RPMI7951 (cell line): Measurements from ENCODE around the gene FHIT. TPM values are rescaled to one million over a fixed set of nuclear protein-coding genes. Genes with fewer than 3 reads are reported as not detected.
"Not testable (repeated sequence)": the region's sequence is repeated elsewhere in the genome, so short reads cannot be mapped to it uniquely, and the experiment has no call there.

ENCODE experiments used
- DNase-seq: peaks from one replicate; pipeline ENCODE4 v3.0.0-alpha.2; 2012; ENCODE audit warnings: low read depth
- total RNA-seq: library from RNA; depleted of rRNA; stranded (reverse); fragments of >200 nt; shearing (Covaris generic); gene quantifications from 2 replicates; pipeline ENCODE4 v1.2.3, GENCODE V29; 2014

FHIT gene
- total RNA-seq, 1 experiment from 2014 or later, result 2.4 TPM

GRCh38 chr3:60920519-60920918, 330.7 kb downstream of the FHIT start:
- DNase-seq, result peak; percentile 8

DNA sequence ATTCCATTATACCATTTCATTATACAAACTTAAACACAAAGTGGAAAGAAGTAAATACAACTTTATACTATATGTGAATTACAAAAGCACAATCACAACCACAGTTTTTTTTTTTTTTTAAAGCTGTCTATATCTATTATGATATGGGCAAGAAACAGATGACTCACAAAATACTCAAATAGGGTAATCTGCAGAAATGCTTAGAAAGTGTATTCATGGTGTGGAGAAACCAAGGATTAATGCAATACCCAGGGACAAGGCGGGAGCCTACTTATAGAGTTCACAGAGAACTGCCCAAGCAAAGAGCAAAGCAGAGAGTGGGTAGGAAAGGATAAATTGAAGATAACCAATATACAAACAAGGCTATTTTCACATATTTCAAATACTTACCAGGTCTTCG, 332.0 kb downstream of the FHIT start:
- DNase-seq, result no peak

- no peak for DNase-seq
These were observed 334.1 kb downstream of the FHIT start for GRCh38 chr3:60917141-60917540.

DNA sequence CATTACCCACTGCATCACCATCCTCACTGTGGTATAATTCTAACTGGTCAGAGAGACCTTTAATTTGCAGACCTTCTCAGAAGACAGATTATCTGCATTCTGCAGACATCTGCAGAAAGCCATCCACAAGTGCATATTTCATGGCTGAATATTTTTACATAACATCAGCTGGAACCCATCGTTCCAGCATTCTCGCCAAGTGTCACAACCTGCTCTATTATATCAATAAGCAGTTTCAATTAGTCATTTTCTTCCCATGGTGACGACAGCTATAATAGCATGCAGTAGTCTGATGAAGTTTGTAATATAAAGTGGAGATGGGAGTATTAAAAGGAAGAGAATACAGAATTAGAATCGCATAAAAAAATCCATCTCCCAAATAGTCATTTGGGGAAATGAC, 334.7 kb downstream of the FHIT start:
- DNase-seq, result no peak

GRCh38 chr3:60913474-60913873, 337.8 kb downstream of the FHIT start:
- DNase-seq, result no peak

- peak; percentile 61 for DNase-seq
These were observed 338.4 kb downstream of the FHIT start for GRCh38 chr3:60912876-60913275.

DNA sequence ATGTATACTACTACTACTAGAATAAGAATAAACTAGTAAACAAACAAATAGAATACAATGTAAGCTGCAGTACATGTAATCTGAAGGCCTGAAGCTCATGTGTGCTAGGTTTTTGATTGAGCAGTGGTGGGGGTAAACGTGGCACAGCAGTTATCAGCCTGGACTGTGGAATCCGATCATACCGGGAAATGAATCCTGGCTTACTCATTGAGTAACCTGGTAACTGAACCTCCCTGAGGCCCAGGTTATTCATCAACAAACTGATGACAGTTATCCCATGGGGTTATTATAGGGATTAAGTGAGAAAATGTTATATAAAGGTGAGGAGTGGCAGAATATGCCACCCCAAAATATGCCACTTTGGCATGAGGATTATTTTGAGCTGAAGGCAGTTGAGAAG, 339.1 kb downstream of the FHIT start:
- DNase-seq, result no peak

DNA sequence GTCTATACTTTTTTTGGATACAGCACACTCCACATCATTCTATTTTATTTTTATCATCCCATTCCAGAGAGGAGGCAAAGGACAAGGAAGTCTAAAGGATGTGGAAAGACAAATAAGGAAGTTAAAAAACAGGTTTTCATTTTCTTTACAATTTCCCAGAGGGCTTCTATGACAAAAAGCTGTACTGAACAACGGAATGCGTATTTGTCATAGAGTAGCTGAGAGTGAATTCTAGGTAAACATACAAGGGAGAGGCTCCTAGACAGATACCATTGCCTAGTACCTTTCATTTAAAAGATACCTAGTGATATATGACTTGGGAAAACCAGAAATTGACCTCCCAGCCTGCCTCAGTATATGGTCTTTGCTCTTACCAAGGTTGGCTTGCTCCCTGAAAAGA, 341.7 kb downstream of the FHIT start:
- no peak for DNase-seq

DNA sequence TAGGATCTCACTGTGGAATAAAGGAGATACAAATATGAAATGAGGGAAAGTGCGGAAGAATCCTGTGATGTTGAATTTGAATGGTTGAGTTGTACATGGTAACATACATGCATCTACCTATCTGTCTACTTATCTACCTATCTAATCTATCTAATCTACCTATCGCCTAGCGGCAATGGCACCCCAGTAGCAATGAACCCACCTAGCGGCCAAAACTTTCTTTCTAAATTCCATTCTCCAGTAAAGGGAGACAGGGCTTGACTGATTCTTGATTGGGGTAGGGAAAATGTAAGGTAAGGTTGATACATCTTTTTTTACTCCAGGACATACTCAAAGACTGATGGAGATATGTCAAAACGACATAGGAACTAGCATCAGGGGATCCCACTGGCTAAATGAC, 345.0 kb downstream of the FHIT start:
- DNase-seq, result no peak

- no peak for DNase-seq
These were observed 352.9 kb downstream of the FHIT start for GRCh38 chr3:60898321-60898720.

DNA sequence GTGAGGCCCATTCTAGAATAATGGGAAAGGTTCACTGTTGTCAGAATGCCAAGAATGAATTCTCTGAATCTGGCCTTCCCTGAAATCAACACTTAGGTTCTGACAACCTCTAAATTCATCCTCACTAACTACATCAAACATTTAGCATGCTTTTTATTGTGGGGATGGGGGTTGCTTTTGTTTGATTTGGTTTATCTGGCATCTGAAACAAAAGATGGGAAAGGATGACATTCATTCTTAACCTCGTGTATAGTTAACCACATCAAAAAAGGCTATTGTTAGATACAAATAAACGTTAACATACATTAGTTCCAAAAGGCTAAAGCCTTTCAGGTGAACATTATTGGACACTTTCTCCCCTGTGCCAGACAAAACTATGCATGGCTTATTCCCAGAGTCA, 357.3 kb downstream of the FHIT start:
- DNase-seq, result no peak

DNA sequence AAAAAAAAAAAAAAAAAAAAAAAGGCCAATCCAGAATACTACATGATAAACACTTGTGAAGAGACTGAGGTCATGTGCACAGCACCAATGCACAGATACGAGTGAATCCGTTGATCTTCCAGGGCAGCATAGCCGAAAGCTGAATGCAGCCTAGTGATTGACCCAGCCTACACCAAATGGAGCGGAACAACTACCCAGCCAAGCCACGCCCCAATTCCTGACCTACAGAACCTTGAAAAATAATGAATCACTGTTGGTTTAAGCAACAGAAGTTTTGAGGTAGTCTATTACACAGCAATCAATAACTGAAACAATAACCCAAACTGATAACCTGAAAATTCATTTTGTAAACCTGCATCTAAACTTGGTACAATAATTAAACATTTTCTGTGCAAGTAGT, 361.0 kb downstream of the FHIT start:
- DNase-seq, result no peak

- DNase-seq, result not testable (repeated sequence)
These were observed 362.3 kb downstream of the FHIT start for GRCh38 chr3:60888952-60889351.

DNA sequence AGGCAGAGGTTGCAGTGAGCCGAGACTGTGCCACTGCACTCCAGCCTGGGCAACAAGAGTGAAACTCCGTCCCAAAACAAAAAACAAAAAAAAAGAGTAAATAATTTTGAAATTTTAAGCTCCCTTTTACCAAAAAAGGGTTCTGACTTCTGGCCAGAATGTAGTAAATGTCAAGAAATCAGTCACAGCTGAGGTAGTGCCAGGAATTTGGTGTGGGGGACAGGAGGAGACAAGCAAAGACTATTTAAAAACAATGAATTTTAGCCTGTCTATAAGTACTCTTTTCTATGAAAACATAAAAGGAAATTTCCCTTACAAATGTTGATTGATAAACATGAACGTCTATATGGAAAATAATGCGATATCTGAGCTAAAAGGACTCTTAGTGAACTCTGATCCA, 363.7 kb downstream of the FHIT start:
- DNase-seq, result no peak

- DNase-seq, result no peak
These were observed 364.7 kb downstream of the FHIT start for GRCh38 chr3:60886518-60886917.

DNA sequence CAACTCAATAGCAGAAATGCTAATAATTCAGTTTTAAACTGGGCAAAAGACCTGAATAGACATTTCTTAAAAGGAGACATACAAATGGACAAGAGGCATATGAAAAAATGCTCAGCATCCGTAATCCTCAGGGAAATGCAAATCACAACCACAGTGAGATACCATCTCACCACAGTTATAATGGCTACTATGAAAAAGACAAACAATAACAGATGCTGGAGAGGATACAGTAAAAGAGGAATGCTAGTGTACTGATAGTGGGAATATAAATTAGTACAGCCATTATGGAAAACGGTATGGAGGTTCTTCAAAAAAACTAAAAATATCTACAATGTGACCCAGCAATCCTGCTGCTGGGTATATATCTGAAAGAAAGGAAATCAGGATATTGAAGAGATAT, 367.2 kb downstream of the FHIT start:
- DNase-seq, result no peak

DNA sequence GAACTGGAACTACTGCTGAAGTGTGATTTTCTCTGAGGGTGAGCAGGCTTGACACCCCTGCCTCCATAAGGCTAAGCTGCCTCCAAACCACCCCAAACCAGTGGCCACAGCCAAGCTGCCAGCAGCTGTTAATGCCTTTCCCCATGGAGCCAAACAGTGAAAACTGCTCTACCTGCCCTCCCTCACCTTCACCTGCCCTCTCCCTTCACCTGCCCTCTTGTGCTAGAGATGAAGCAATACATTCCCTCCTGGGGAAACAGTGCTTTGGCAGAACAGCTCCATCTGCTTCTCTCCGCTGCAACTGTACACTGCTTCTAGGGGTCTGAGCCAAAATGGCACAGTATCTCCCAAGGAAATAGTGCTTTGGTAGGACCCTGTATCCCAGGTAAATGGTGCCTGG, 374.1 kb downstream of the FHIT start:
- no peak for DNase-seq

DNA sequence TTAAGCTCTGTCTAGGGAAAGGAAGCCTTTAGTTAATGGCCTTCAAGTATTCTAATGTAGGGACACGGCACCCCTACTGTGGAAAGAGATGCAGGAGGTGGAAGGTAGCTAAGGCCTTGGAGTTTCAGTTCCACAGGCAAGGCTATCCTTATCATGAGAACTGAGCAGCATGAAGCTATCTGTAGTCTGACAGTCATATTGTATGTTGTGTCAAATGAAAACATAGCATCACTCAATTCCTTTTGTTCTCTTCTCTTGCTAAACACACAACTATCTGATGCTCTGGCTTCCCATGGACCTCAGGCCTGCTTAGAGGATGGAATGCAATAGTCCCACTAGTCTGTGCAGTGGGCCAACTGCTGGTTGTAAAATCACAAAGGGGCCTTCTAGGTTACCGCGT, 380.9 kb downstream of the FHIT start:
- DNase-seq, result no peak

- no peak for DNase-seq
These were observed 384.1 kb downstream of the FHIT start for GRCh38 chr3:60867200-60867599.

- peak; percentile 3 for DNase-seq
These were observed 394.8 kb downstream of the FHIT start for GRCh38 chr3:60856257-60857046.

DNA sequence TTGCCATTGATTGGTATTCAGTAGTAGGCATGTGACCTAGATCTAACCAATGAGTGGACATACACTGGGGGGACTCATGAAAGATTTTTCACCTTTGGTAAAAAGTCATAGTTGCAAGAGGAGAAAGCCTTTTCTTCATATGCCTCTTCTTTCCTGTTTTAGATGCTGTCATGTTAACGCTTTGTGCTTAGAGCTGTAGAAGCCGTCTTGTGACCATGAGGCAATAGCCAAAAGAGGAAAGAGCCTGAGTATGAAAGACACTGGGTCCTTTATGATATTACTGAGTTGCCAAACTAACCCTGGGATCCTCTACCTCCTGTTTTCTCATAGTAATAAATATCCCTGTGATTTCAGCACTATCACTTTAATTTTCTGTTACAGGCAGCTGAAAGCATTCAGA, 396.0 kb downstream of the FHIT start:
- DNase-seq, result no peak

GRCh38 chr3:60854791-60855190, 396.5 kb downstream of the FHIT start:
- DNase-seq, result no peak

GRCh38 chr3:60847791-60848190, 403.5 kb downstream of the FHIT start:
- no peak for DNase-seq

DNA sequence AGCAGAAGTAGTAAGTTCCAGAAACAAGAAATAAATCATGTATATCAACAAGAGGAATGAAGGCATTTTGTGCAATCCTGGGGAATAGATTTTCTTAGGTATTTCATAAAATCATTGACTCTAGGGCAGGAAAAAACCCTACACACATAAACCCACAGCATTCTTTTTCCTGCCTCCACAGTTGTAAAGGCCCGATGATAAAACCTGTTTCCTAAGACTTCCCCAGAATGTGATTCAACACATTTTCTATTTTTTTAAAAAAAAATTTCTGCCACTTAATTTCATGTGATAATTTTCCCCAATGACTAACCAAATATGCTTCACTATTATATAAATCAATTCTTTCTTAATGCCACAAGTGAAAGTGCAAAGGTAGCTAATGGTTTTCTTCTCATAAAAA, 407.0 kb downstream of the FHIT start:
- no peak for DNase-seq
